GM23338 (cell line): ENCODE data around the gene ANG.

Experiments
- CREB1 ChIP-seq: fragments of 250-450 bp; sonication (Bioruptor Pico); IDR thresholded peaks from 2 replicates; pipeline ENCODE4 v1.5.0; 2020; ENCODE audit warnings: low read depth, mild to moderate bottlenecking, moderate library complexity
- EZH2 ChIP-seq: fragments of 200-600 bp; sonication (generic); IDR thresholded peaks from one replicate; pipeline ENCODE4 v1.8.0; 2017; ENCODE audit warnings: antibody characterized with exemption, mild to moderate bottlenecking, low read depth; ENCODE audit not compliant: unreplicated experiment
- EZH2phosphoT487 ChIP-seq: fragments of 200-600 bp; sonication (generic); IDR thresholded peaks from one replicate; pipeline ENCODE4 v1.8.1; 2018; ENCODE audit warnings: antibody characterized with exemption; ENCODE audit not compliant: unreplicated experiment
- NANOG ChIP-seq: IDR thresholded peaks from 2 replicates; pipeline ENCODE4 v1.6.1; 2016; ENCODE audit warnings: antibody characterized with exemption, borderline replicate concordance
- POLR2AphosphoS5 ChIP-seq: IDR thresholded peaks from 2 replicates; pipeline ENCODE4 v1.6.1; 2016; ENCODE audit warnings: antibody characterized with exemption, low read depth
- REST ChIP-seq: IDR thresholded peaks from one replicate; pipeline ENCODE4 v1.6.1; 2018; ENCODE audit warnings: antibody characterized with exemption; ENCODE audit not compliant: unreplicated experiment
- STAT1 ChIP-seq: IDR thresholded peaks from one replicate; pipeline ENCODE4 v1.6.1; 2016; ENCODE audit warnings: antibody characterized with exemption; ENCODE audit not compliant: unreplicated experiment
- TF ChIP-seq, protein P1 (sequence below), 2 experiments: fragments of 200-600 bp in 1 of 2; sonication (generic) in 1 of 2; conservative IDR thresholded peaks; 2 replicates each; pipeline versions ENCODE4 v1.5.1 to v1.6.1; 2016 to 2017; ENCODE audit warnings: antibody characterized with exemption in 2 of 2, low read depth in 2 of 2, mild to moderate bottlenecking in 2 of 2, moderate library complexity in 1 of 2

- TF ChIP-seq POLR2AphosphoS5 (no peak), NANOG (no peak), EZH2phosphoT487 (no peak), EZH2 (no peak), STAT1 (no peak), REST (no peak), CREB1 (CRISPR knock-in tag) (no peak)
- TF ChIP-seq, protein P1, sequence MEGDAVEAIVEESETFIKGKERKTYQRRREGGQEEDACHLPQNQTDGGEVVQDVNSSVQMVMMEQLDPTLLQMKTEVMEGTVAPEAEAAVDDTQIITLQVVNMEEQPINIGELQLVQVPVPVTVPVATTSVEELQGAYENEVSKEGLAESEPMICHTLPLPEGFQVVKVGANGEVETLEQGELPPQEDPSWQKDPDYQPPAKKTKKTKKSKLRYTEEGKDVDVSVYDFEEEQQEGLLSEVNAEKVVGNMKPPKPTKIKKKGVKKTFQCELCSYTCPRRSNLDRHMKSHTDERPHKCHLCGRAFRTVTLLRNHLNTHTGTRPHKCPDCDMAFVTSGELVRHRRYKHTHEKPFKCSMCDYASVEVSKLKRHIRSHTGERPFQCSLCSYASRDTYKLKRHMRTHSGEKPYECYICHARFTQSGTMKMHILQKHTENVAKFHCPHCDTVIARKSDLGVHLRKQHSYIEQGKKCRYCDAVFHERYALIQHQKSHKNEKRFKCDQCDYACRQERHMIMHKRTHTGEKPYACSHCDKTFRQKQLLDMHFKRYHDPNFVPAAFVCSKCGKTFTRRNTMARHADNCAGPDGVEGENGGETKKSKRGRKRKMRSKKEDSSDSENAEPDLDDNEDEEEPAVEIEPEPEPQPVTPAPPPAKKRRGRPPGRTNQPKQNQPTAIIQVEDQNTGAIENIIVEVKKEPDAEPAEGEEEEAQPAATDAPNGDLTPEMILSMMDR (conservative IDR thresholded peaks at IDR 0.05; ENCODE audit: low read depth in 2 of 2) = no peak
Observed at GRCh38 chr14:20681348-20682126, 7.0 kb upstream of the ANG start.
